Nephron (organoid): ENCODE data around the gene TRIM65.
"Not testable (repeated sequence)": the region's sequence is repeated elsewhere in the genome, so short reads cannot be mapped to it uniquely, and the experiment has no call there.

Experiments
- H3K27ac Mint-ChIP-seq, 3 experiments: 2 replicates each; pipeline ENCODE4 v1.8.0; 2020; ENCODE audit warnings: mixed read lengths in 3 of 3, mild to moderate bottlenecking in 2 of 3, moderate library complexity in 1 of 3
- H3K27me3 Mint-ChIP-seq: 2 replicates; pipeline ENCODE4 v1.8.0; 2021; ENCODE audit warnings: low read depth, mild to moderate bottlenecking, moderate library complexity, mixed read lengths
- H3K36me3 Mint-ChIP-seq: 2 replicates; pipeline ENCODE4 v1.8.0; 2020; ENCODE audit warnings: low read depth, mixed read lengths
- H3K4me1 Mint-ChIP-seq: 2 replicates; pipeline ENCODE4 v1.8.0; 2020; ENCODE audit warnings: mixed read lengths
- H3K4me3 Mint-ChIP-seq, 3 experiments: 2 replicates each; pipeline ENCODE4 v1.8.0; 2020; ENCODE audit warnings: mild to moderate bottlenecking in 3 of 3, mixed read lengths in 3 of 3, moderate library complexity in 2 of 3
- H3K9me3 Mint-ChIP-seq: 2 replicates; pipeline ENCODE4 v1.8.0; 2020; ENCODE audit warnings: mixed read lengths
- TF ChIP-seq, protein P1 (sequence below), 3 experiments: fragments of 200-600 bp; sonication (generic); IDR thresholded peaks; one replicate each; pipeline ENCODE4 v1.5.0; 2021; ENCODE audit warnings: antibody characterized with exemption in 3 of 3; ENCODE audit not compliant: unreplicated experiment in 3 of 3

Gene TRIM65

DNA sequence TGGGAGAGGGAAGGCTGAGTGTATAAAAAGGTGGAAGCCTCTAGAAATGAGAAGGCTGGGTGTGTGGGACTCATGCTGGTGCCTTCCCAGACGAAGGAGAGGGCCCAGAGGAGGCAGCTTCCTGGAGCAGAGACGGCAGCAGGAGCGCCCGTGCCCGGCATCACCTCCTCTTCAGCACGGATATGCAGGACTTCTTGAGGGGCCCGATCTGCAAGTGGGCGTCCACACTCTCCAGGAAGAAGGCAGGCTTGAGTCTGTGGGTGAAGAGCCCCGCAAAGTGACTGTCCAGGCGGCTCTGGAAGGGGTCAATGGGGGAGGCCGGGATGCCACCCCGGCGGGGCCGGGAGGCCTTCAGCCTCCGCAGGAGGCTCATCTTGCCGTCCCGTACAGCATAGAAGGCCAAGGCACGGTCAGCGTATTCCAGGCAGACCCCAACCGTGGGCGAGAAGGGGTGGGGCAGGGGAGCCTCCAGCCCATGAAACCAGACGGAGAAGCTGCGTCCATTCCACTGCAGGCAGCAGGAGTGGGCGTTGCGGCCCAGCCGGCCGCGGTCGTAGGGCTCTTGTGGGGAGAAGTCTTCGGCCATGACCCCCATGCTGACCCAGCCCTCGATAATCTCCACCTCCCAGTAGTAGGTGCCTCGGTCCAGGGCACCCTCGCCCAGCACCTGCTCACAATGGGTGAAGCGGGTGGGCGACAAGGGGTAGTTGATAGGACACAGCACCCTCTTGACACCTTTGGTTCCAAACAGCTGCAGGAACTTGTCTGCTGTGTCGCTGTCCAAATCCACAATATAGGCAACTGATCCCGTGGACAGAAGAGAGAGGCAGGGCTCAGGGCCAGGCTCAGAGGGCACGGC, 22.2 kb downstream of the TRIM65 start:
- Mint-ChIP-seq H3K4me3 (peak overlapping the region in 1 of 3 experiments; percentile 42), H3K9me3 (no peaks in the 10 kb centered on the region), H3K27ac (no peak overlapping the region), H3K27me3 (peaks cover 25% of the 10 kb centered on the region), H3K36me3 (no peaks in the 10 kb centered on the region), H3K4me1 (peaks cover 32% of the 10 kb centered on the region)
- TF ChIP-seq, protein P1, sequence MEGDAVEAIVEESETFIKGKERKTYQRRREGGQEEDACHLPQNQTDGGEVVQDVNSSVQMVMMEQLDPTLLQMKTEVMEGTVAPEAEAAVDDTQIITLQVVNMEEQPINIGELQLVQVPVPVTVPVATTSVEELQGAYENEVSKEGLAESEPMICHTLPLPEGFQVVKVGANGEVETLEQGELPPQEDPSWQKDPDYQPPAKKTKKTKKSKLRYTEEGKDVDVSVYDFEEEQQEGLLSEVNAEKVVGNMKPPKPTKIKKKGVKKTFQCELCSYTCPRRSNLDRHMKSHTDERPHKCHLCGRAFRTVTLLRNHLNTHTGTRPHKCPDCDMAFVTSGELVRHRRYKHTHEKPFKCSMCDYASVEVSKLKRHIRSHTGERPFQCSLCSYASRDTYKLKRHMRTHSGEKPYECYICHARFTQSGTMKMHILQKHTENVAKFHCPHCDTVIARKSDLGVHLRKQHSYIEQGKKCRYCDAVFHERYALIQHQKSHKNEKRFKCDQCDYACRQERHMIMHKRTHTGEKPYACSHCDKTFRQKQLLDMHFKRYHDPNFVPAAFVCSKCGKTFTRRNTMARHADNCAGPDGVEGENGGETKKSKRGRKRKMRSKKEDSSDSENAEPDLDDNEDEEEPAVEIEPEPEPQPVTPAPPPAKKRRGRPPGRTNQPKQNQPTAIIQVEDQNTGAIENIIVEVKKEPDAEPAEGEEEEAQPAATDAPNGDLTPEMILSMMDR (IDR thresholded peaks at IDR 0.05; ENCODE audit: unreplicated experiment in 3 of 3), result no peak

DNA sequence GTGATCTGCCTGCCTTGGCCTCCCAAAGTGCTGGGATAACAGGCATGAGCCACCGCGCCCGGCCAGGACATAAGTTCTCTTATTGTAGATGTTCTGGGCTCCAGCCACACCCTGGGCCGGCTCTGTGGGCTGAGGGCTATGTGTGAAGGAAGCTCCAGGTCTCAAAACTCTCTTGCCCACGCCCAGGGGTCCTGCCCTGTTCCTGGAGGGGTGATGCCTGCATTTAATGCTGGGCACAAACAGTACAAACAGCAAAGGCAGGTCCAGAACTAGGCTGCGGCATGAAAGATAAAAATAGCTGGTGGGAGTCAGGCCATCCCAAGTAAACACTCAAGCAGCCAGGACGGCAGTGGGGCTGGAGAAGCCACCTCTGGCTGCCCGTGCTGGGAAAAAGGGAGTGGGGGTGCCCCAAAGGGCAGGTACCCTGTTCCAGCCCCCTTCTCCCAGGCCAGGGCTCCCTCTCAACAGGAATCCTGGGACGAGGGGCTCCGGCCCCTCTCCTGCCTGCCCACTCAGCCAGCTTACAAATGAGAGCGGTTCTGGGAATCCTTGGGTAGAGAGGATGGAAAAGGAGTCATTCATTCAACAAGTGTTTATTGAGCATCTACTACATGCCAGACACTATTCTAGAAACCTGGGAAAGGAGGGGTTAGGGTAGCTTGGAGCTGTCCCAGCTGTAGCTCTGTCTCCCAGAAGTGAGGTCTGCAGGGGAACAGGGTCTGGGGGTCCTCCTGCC, 23.0 kb downstream of the TRIM65 start:
- Mint-ChIP-seq H3K36me3 (no peaks in the 10 kb centered on the region), H3K27me3 (peaks cover 18% of the 10 kb centered on the region), H3K27ac (no peak overlapping the region), H3K4me3 (peak overlapping the region in 1 of 3 experiments; percentile 42), H3K9me3 (no peaks in the 10 kb centered on the region), H3K4me1 (peaks cover 39% of the 10 kb centered on the region)
- TF ChIP-seq, protein P1 (IDR thresholded peaks at IDR 0.05; ENCODE audit: unreplicated experiment in 3 of 3), result no peak

DNA sequence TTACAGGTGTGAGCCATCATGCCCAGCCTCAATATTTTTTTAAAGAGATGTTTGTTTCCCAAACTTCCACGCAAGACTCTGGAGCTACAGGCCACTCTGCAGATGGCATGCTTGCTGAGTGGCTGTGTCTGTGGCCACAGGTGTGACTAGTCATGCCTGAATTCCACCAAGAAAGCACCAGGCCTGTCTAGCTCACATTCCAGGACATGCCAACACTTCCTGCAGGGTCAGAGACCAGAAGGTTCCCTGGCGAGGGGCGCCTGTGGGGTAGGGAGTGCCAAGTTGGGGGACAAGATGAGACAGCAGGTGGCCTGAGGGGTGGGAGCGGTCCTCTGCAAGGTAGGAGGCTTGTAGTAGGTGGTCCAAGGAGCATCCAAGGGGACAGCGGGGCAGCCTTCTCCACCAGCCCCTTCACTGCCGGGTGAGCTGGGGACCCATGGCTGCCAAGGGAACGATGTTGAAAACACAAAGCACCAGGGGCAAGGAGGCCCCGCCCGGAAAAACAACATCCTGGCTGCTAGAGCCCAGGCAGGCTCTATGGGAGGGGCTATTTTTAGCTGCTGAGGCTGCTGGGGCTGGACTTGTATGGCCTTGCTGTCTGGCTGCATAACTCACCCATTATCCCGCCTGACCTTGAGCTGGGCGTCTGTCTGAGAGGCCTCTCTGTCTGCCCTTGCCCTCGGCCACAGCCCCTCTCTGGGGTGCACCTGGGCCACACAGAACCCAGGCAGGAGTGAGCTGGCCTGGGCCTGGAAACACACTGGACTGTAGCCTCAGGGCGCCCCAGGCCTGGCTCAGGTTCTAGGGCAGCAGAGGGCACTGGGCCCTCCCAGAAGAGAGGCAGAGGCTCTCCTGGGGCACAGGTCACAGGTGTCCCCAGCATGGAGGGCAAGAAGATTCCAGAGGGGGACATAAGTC, 24.1 kb downstream of the TRIM65 start:
- Mint-ChIP-seq H3K4me1 (peaks cover 38% of the 10 kb centered on the region), H3K4me3 (no peak overlapping the region), H3K9me3 (no peaks in the 10 kb centered on the region), H3K36me3 (no peaks in the 10 kb centered on the region), H3K27ac (peak overlapping the region; percentile 33 to 49 (median 33)), H3K27me3 (peaks cover 16% of the 10 kb centered on the region)
- TF ChIP-seq, protein P1 (IDR thresholded peaks at IDR 0.05; ENCODE audit: unreplicated experiment in 3 of 3), result no peak

GRCh38 chr17:75870228-75870627, 26.5 kb downstream of the TRIM65 start:
- H3K4me3 Mint-ChIP-seq, H3K9me3 Mint-ChIP-seq, H3K27me3 Mint-ChIP-seq, H3K36me3 Mint-ChIP-seq: not testable (repeated sequence)
- peaks cover 29% of the 10 kb centered on the region for H3K4me1 Mint-ChIP-seq
- H3K27ac Mint-ChIP-seq, result peak overlapping the region in 2 of 3 experiments; percentile 85 to 87

DNA sequence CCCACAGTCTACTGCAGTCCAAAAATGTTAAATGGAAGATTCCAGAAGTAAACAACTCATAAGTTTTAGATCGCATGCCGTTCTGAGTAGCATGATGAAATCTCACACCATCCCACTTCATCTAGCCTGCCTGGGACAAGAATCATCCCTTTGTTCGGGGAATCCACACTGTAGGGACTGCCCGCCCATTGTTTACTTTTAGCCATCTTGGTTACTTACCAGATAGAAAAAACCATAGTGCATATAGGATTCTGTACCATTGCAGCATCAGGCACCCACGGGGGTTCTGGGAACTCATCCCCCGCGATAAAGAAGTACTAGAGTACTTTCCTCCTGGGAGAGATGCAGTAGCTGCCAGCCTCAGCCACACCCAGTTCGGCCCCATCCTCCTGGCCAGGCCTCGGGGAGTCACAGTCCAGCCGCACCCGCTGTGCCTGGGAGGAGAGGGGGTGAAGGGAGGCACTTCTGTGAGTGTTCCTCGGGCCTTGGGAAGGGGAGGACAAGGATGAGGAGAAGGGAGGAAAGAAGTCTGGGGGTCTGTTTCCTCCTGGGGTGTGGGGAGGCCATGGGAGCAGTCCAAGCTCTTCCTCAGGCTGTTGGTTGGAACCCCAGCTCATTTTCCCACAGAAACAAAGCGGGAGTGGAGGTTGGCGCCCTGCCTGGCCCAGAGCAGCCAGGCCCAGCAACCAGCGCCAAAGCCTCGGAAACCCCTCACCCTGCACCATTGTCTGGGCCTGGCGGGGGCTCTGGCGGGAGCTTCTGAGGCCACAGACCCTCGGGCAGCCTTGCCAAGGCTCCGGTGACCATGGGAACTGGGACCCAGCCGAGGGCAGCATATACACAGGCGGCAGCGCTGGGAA, 27.2 kb downstream of the TRIM65 start:
- H3K4me1 Mint-ChIP-seq, result peaks cover 34% of the 10 kb centered on the region
- H3K4me3 Mint-ChIP-seq, result no peak overlapping the region
- peak overlapping the region in 2 of 3 experiments; percentile 85 to 87 for H3K27ac Mint-ChIP-seq
- TF ChIP-seq, protein P1 (IDR thresholded peaks at IDR 0.05; ENCODE audit: unreplicated experiment in 3 of 3), result no peak
- H3K27me3 Mint-ChIP-seq, result no peaks in the 10 kb centered on the region
- H3K9me3 Mint-ChIP-seq, result no peaks in the 10 kb centered on the region
- H3K36me3 Mint-ChIP-seq, result no peaks in the 10 kb centered on the region

GRCh38 chr17:75868730-75869281, 27.9 kb downstream of the TRIM65 start:
- Mint-ChIP-seq H3K4me1 (peaks cover 38% of the 10 kb centered on the region), H3K27ac (peak overlapping the region in 2 of 3 experiments; percentile 85 to 87)
- not testable (repeated sequence) for H3K36me3 Mint-ChIP-seq, H3K27me3 Mint-ChIP-seq, H3K4me3 Mint-ChIP-seq, H3K9me3 Mint-ChIP-seq

DNA sequence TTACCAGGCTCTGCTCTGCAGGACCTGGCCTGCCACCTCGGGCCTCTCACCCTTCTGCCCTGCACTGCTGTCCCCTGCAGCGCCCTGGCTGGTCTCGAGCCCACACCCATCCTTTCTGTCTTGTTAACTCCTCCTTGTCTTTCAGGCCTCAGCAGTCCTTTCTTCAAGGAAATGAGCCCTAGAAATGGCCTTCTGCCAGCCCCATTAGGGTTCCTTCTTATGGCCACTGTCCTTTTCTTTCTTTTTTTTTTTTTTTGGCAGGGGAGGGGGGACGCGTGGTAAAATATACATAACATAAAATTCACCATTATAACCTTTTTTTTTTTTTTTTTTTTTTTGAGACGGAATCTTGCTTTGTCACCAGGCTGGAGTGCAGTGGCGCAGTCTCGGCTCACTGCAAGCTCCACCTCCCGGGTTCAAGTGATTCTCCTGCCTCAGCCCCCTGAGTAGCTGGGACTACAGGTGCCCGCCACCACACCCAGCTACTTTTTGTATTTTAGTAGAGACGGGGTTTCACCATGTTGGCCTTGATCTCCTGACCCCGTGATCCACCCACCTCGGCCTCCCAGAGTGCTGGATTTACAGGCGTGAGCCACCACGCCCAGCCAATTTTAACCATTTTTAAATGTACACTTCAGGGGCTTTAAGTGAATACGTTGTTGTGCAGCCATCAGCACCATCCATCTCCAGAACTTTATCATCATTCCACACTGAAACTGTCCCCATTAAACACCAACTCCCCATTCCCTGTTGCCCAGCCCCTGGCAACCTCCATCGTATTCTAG, 31.2 kb downstream of the TRIM65 start:
- H3K27me3 Mint-ChIP-seq, H3K4me3 Mint-ChIP-seq, H3K27ac Mint-ChIP-seq, H3K36me3 Mint-ChIP-seq, H3K9me3 Mint-ChIP-seq: not testable (repeated sequence)
- peaks cover 31% of the 10 kb centered on the region for H3K4me1 Mint-ChIP-seq

DNA sequence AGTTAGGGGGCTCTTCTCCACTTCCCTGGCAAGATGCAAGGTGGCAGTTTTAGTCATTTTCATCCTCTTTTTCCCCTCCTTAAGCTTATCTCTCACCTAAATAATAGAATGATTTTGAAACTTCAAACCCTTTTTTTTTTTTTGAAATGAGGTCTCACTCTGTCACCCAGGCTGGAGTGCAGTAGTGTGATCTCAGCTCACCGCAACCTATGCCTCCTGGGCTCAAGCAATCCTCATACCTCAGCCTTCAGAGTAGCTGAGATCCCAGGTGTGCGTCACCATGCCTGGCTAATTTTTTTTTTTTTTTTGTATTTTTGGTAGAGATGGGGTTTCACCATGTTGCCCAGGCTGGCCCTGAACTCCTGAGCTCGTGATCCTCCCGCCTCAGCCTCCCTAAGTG, 31.9 kb downstream of the TRIM65 start:
- H3K4me3 Mint-ChIP-seq, H3K27me3 Mint-ChIP-seq, H3K9me3 Mint-ChIP-seq, H3K36me3 Mint-ChIP-seq: not testable (repeated sequence)
- Mint-ChIP-seq H3K27ac (peak overlapping the region in 2 of 3 experiments; percentile 63 to 83), H3K4me1 (peaks cover 26% of the 10 kb centered on the region)
